Panc1 (cell line): ENCODE results near the gene DRD3.

Source experiments
- CTCF ChIP-seq: fragments of 450-650 bp; IDR thresholded peaks from 2 replicates; pipeline ENCODE4 v1.5.1; 2017; ENCODE audit warnings: mild to moderate bottlenecking
- POLR2AphosphoS5 ChIP-seq: IDR thresholded peaks from 2 replicates; pipeline ENCODE4 v1.6.1; 2012; ENCODE audit warnings: mild to moderate bottlenecking, low read depth, low read length, moderate library complexity
- TF ChIP-seq, protein P1 (sequence below), 2 experiments: IDR thresholded peaks; 2 replicates each; pipeline ENCODE4 v1.6.1; 2011 to 2012; ENCODE audit warnings: low read depth in 2 of 2, control low read depth in 1 of 2, low read length in 1 of 2, mild to moderate bottlenecking in 1 of 2, moderate library complexity in 1 of 2; ENCODE audit not compliant: insufficient read depth in 1 of 2

GRCh38 chr3:114157321-114157720 is 21.5 kb downstream of the DRD3 start:
- TF ChIP-seq POLR2AphosphoS5 (no peak), CTCF (no peak)
- TF ChIP-seq, protein P1, sequence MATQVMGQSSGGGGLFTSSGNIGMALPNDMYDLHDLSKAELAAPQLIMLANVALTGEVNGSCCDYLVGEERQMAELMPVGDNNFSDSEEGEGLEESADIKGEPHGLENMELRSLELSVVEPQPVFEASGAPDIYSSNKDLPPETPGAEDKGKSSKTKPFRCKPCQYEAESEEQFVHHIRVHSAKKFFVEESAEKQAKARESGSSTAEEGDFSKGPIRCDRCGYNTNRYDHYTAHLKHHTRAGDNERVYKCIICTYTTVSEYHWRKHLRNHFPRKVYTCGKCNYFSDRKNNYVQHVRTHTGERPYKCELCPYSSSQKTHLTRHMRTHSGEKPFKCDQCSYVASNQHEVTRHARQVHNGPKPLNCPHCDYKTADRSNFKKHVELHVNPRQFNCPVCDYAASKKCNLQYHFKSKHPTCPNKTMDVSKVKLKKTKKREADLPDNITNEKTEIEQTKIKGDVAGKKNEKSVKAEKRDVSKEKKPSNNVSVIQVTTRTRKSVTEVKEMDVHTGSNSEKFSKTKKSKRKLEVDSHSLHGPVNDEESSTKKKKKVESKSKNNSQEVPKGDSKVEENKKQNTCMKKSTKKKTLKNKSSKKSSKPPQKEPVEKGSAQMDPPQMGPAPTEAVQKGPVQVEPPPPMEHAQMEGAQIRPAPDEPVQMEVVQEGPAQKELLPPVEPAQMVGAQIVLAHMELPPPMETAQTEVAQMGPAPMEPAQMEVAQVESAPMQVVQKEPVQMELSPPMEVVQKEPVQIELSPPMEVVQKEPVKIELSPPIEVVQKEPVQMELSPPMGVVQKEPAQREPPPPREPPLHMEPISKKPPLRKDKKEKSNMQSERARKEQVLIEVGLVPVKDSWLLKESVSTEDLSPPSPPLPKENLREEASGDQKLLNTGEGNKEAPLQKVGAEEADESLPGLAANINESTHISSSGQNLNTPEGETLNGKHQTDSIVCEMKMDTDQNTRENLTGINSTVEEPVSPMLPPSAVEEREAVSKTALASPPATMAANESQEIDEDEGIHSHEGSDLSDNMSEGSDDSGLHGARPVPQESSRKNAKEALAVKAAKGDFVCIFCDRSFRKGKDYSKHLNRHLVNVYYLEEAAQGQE (IDR thresholded peaks at IDR 0.05; ENCODE audit: insufficient read depth in 1 of 2, low read depth in 2 of 2, low read length in 1 of 2) = no peak
